GM18907 (cell line): ENCODE measurements around the gene TSEN2.

Experiments
- ATAC-seq: cut with Tn5 transposase; IDR thresholded peaks from one replicate; pipeline ENCODE4 v1.9.1; 2021; ENCODE audit warnings: mild to moderate bottlenecking, moderate library complexity; ENCODE audit not compliant: unreplicated experiment

Gene TSEN2

GRCh38 chr3:12582730-12583129, 98.5 kb downstream of the TSEN2 start:
- ATAC-seq: no peak
